HG02571 (cell line): Measurements from ENCODE around the gene SLC6A11.

Experiments
- ATAC-seq: cut with Tn5 transposase; IDR thresholded peaks from one replicate; pipeline ENCODE4 v1.9.1; 2021; ENCODE audit warnings: mild to moderate bottlenecking, moderate library complexity; ENCODE audit not compliant: unreplicated experiment

Gene SLC6A11

GRCh38 chr3:10974746-10975375 is 158.8 kb downstream of the SLC6A11 start:
- no peak for ATAC-seq

DNA sequence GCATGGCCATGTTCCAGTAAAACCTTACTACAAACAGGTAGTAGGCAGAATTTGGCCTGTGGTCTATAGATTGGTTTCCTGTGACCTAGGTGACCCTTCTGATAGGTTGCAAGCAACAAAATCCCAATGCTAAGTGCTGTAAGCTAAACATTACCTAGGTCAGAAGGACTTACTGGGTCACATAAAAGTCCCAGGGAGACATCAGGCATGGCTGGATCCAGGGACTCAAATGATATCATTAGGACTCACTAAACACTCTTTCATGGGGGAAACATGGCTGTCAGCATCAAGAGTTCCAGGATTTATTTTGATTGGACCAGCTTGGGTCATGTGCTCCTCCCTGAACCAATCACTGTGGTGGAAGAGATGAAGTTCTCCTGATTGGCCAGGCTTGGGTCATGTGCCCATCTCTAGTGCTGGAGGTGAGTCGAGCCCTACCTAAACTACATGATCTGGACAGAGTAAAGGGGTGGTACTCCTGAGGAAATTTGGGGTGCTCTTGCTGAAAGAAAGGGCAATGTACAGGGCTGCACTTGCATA is 159.7 kb downstream of the SLC6A11 start:
- ATAC-seq = no peak

DNA sequence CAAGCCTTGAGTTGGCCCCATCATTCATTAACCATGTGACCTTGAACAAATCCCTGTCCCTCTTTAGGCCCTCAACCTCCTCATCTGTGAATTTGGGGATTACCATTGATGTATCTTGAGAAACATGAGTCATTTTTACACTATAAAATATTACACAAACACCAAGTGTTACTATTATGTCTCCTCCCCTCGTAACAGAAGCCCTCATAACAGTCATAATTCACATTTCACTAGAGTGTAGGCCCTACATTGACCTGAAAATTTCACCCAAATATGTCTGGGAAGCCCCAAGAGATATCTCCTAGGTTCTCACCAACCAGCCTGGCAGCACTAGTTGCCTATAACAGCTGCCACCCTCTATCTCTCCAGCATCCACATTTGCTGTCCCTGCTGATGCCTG is 160.7 kb downstream of the SLC6A11 start:
- ATAC-seq = no peak

DNA sequence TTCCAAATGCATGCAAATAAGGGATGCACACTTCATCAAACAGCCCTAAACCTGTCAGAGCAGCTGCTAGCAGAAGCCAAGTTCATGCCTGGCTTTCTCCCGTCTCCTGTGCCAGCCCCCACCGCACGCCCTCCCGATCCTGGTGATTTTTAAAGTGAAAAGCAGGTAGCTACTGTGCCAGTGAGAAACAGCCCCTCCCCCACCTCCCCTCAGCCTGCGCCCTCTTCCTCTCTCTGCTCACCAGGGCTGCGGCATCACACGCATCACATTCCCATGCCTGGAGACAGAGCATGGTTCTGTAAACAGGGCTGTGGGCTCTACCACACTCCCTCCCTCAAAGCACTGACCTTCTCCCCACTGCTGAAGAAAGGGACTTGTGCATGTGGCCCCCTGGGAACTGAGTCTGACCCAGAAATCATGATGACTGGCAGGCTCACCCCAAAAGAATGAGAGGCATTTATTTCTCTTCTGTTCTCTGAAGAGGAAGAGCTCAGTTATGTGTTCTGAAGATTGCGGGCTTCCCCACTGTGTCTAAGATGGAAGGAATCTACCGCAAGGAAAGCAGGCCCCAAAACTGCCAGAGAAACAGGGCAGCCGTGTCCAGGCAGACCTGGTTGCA is 162.0 kb downstream of the SLC6A11 start:
- no peak for ATAC-seq

GRCh38 chr3:10978956-10979355 is 162.9 kb downstream of the SLC6A11 start:
- no peak for ATAC-seq

DNA sequence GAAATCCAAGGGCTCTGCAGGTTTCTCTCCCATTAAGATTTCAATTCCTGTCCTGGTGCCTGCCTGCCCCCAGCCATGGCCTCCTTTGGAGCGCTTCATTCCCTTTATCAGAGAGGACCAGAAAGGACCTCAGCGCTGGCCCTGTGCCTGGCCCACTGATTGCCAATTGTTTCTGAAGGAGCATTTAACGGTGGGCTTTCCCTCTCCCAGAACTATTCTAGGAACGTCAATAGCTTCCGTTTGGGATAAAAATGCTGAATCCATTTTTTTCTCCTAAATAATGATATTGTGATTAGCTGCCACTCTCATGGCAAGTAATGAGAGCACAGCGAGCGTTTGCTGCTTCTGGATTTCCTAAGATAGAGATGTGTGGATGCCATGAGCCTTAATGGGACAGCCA is 164.3 kb downstream of the SLC6A11 start:
- no peak for ATAC-seq

- ATAC-seq = no peak
Measured at GRCh38 chr3:10981031-10981430, 165.0 kb downstream of the SLC6A11 start.

DNA sequence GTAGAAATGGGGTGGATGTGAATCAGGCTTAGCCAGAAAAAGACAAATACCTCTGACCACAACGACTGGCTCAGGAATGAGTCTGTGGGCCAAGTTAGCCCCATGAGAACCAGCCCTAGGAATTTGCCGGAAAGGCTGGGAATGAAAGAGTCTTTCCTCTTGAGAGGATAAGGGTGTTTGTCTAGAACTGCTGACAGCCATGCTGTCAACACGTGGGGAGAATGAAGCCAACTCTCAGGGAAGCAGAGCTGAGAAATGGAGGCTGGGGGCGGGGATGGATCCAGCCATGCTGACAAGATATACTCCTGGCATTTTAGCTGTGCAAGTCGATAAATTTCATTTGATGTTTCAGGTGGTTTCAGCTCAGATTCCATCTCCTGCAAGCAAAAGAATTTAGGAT is 165.9 kb downstream of the SLC6A11 start:
- ATAC-seq = no peak

DNA sequence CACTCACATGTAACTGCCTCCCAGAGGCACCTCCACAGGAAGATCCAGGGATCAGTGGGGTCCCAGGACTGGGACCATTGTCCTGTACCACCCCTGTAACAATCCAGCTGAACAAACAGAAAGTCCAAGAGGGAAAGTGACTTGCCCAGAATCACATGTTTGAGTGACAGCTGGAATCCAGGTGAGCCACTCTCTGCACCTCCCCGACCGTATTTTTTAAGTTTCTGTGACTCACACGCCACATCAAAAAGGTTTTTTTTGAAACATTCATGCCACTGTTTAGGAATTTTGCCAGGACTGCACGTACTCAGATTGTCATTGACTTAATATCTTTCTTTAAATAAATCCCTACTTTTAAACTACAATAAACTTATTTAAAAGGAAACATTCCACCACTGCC is 166.8 kb downstream of the SLC6A11 start:
- ATAC-seq = no peak

- ATAC-seq = no peak
Measured at GRCh38 chr3:10983219-10983916, 167.3 kb downstream of the SLC6A11 start.

- no peak for ATAC-seq
Measured at GRCh38 chr3:10984371-10984896, 168.4 kb downstream of the SLC6A11 start.

DNA sequence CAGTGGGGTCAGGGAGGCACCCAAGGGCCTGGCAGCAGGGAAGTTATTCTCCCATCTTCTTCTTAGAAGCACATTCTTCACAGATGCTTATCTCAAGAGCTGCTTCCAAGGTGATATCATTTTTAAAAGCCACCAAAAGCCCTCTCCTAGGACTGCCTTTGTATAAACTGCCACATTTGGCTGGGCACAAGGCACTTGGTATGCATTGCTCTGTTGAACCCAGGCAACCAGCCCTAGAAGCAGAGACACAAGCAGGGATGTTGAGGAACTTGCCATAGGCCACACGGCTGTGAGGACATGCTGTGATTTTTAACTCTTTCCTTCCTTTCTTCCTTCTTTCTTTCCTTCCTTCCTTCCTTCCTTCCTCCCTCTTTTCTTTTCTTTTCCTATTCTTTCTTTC is 169.2 kb downstream of the SLC6A11 start:
- no peak for ATAC-seq

DNA sequence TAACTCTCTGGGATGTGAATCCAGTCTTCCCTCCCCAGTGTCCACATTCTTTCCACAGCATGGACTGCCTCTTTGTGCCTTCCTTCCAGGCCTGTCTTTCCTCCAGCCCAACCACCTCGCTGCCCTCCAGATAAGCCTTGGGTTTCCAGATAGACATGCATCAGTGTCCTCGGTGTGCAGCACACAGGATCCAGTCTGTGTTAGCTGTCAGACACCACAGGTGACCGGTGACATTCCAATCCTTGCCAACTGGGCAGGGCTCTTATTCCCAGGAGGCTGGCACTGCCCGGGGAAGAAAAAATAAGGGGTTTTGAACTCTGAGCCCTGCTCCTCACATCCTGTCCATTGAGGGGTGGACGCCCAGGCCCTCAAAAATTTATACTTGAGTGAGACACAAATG is 170.6 kb downstream of the SLC6A11 start:
- no peak for ATAC-seq

- no peak for ATAC-seq
Measured at GRCh38 chr3:10988001-10988665, 172.1 kb downstream of the SLC6A11 start.

DNA sequence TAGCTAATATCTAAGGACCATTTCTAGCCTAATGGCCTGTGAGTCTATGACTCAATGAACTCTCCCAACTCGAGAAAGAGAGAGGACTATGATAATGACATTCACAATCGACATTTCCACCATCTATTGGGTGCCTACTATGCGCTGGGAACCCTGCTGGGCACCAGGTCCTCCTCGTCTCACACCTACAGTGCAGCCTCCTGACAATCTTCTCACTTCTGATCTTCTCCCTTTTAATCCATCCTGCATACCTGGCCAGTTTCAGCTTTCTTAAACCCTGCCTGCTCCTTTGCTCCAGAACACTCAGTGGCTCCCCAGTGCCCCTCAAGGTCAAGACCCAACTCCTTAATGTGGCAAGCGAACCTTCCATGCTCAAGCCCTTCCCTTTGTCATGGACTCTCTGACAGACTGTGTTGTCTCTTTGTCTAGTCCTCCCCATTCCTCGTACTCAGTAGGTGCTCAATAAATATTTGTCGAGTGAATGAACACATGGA is 173.0 kb downstream of the SLC6A11 start:
- no peak for ATAC-seq
